HG03342 (cell line): Measurements from ENCODE around the gene CCDC89.
"Not testable (repeated sequence)": the region's sequence is repeated elsewhere in the genome, so short reads cannot be mapped to it uniquely, and the experiment has no call there.

Source experiments
- ATAC-seq: cut with Tn5 transposase; IDR thresholded peaks from one replicate; pipeline ENCODE4 v1.9.1; 2021; ENCODE audit warnings: mild to moderate bottlenecking, moderate library complexity; ENCODE audit not compliant: unreplicated experiment

Gene CCDC89

GRCh38 chr11:85694385-85694980 lies 8.5 kb upstream of the CCDC89 start:
- ATAC-seq: peak; percentile 42

DNA sequence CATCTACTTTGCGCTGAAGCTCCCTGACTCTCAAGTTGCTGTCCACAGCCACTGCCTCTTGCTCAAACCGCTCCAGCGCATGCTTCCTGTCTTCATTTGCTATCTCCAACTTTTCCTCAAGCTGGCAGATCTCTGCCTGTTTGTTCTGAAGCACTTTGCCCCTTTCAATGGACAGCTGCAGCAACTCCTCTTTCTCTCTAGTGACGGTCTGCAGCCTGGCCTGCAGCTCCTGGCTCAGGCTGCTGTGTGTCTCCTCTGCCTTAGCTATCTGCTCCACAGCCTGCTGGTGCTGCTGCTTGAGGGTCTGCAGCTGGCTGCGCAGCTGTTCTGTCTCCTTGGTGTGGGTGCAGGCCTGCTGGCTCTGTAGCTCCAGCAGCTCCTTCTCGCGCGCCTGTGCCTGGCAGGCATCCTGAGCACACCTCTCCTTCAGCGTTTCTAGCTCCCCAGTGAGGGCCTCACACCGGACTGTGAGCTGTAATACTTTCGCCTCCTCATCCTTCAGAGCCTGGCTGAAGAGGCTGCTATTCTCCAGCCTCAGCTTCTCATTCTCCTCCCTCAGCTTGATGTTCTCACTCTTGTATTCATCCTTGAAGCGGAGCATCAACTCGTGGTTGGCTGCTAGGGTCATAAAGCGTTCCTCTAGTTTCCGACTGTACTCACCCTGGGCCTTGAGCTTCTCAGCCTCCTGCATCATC lies 723 bp downstream of the CCDC89 start:
- ATAC-seq: no peak

- peak; percentile 85 for ATAC-seq
Measured at GRCh38 chr11:85682330-85683305, 3.4 kb downstream of the CCDC89 start.

GRCh38 chr11:85680897-85681296 lies 5.1 kb downstream of the CCDC89 start:
- ATAC-seq: no peak

GRCh38 chr11:85679576-85679975 lies 6.4 kb downstream of the CCDC89 start:
- no peak for ATAC-seq

DNA sequence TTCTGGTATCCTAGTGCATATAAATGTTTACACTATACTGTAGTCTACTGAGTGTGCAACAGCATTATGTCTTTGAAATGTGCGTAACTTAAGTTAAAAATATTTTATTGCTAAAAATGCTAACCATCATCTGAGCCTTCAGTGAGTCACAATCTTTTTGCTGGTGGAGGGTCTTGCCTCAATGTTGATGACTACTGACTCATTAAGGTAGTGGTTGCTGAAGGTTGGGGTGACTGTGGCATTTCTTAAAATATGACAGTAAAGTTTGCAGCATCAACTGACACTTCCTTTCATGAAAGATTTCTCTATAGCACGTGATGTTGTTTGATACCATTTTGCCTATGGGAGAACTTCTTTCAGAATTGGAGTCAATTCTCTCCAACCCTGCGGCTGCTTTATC lies 12.6 kb downstream of the CCDC89 start:
- ATAC-seq: no peak

DNA sequence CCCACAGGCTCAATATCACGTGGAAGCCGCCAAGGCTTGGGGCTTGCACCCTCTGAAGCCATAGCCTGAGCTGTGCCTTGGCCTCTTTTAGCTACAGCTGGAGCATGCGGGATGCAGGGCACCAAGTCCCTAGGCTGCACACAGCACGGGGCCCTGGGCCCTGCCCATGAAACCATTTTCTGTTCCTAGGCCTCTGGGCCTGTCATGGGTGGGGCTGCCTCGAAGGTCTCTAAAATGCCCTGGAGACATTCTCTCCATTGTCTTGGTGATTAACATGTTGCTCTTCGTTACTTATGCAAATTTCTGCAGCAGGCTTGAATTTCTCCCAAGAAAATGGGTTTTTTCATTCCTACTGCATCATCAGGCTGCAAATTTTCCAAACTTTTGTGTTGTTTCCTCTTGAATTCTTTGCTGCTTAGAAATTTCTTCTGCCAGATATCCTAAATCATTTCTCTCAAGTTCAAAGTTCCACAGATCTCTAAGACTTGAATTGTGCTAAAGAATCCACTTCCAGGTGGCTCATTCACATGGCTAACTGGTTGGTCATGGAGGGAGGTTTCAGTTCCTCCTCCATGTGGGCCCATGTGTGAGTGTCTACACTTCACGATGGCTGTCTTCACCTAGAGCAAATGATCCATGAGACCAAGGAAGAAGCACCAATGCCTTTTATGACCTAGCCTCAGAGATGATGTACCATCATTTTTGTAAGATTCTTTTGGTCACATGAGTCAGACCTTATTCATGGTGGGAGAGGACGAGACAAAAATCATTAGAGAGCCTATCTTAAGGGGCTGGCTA lies 13.7 kb downstream of the CCDC89 start:
- no peak for ATAC-seq

DNA sequence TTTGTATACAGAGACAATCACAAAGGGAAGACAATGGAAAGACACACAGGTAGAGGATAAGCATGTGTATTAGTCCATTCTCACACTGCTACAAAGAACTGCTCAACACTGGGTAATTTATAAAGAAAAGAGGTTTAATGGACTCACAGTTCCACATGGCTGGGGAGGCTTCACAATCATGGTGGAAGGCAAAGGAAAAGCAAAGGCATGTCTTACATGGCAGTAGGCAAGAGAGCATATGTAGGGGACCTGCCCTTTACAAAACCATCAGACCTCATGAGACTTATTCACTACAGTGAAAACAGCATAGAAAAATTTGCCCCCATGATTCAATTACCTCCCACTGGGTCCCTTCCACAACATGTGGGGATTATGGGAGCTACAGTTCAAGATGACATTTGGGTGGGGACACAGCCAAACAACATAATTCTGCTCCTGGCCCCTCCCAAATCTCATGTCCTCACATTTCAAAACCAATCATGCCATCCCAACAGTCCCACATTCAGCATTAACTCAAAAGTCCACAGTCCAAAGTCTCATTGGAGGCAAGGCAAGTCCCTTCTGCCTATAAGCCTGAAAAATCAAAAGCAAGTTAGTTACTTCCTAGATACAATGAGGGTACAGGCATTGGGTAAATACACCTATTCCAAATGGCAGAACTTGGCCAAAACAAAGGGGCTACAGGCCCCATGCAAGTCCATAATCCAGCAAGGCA lies 14.9 kb downstream of the CCDC89 start:
- not testable (repeated sequence) for ATAC-seq

- ATAC-seq: no peak
Measured at GRCh38 chr11:85668157-85668556, 17.8 kb downstream of the CCDC89 start.

DNA sequence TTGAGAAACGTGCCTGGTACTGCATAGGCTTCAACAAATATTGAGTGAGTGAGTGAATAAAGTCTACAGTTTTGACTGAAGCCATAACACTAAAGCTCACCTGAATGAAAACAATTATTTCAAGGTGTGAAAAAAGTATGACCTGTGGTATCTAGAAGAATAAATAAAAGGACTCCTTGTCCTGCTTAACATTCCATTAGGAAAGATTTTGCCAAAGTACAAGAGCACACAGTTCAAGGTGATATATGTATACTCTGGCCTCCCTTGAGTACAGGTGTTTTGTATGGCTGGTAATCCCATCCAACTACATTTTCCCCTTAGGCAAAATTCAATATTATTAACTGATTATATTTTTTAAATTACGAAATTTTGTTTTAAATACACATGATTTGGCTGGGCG lies 19.3 kb downstream of the CCDC89 start:
- ATAC-seq: no peak

GRCh38 chr11:85665733-85666132 lies 20.3 kb downstream of the CCDC89 start:
- ATAC-seq: no peak

GRCh38 chr11:85664615-85665481 lies 21.1 kb downstream of the CCDC89 start, which contains the start of gene CREBZF:
TSS of gene CREBZF (minus strand) at chr11:85665129. CDS start at chr11:85664875, 254 bp downstream.
- ATAC-seq: peak; percentile 87

- ATAC-seq: peak; percentile 70
Measured at GRCh38 chr11:85663753-85664614, 22.0 kb downstream of the CCDC89 start.

DNA sequence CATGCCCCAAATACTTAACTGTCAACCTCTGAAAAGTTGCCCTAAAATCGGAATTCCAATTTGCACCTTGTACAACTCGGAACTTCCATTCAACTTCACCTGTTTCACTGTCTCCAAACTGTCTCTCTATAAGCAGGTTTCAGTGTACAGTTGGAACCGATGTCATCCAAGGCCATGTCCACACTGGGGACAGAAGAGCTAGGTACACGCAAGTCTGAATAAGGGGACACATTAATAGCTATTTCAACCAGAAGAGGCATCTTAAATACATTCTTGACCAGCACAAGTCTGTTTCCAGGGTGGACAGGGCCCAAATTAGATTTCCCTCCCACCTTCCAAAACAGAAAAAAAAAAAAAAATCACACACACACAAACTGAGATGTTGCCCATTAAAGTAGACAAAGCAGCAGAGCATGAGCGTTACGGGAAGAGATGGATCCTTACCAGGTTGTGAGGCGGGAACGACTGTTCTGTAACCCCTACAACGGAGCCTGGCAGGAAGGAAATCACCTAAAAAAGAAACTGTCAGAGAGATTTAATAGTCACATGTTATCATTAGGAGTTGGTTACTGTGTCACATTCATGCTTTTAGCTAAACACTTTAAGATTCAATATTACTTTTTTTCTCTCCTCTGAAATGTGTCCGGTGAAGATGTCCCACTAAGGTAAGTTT lies 22.8 kb downstream of the CCDC89 start:
- no peak for ATAC-seq

DNA sequence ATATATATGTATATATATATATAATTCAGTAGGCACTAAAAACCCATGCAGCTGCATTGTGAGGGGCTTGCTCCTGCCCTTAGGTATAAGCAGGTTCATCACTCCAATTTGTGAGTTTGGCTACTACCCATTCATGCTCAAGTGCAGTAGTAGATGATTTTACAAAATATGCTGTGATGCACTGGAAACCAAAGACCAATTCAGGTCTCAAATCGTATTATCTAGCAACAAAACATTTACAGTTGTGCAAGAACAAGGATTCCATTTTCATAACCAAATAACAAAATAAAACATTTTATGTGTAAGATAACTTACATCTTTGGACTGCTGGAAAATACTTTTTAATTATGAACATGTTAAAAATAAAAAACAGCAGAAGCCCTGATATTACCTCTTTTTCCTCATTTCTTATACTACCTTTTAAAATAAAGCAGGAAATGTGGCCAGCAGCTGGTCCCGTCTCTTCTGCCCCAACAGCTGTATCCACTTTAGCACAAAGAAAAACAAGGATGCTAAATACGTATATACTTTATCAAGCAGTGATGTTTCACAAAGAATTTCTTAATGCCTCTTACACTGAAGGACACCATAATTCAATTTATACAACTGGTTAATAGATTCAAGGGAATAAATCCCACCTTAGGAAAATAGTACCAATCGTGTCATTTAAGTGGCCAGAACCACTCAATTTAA lies 23.9 kb downstream of the CCDC89 start:
- no peak for ATAC-seq

- ATAC-seq: no peak
Measured at GRCh38 chr11:85658180-85658579, 27.8 kb downstream of the CCDC89 start.

GRCh38 chr11:85656777-85657176 lies 29.2 kb downstream of the CCDC89 start:
- ATAC-seq: no peak
